Measurements from ENCODE around the gene LPP. TPM values are rescaled to one million over a fixed set of nuclear protein-coding genes. Genes with fewer than 3 reads are reported as not detected.

LPP gene
- total RNA-seq, 1 experiment from 2014 or later: 54.0 TPM

DNA sequence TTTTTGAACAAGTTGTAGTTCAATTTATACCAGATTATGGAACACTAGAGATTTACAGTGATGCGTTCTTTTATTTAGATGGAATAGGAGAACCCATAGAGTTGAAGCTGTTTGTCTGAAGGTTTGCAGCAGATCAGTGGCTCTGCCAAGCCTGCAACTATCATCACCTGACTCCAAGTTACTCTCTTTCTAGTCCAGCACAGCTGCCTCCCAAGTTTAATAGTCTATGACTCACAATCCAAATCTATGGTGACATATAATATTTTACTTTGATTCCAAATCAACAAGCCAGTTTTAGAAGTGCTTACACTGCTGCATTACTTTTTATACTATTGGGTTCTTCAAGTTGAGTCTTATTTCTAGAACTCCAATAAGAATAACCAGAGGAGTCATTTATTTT is 400.4 kb downstream of the LPP start:
- H3K9me2 ChIP-seq (ENCODE audit: insufficient read depth): no peaks in the 10 kb centered on the region
- no peak overlapping the region for H2AFZ ChIP-seq (ENCODE audit: low read depth, low read length, poor library complexity, severe bottlenecking)
- H3K9ac ChIP-seq (ENCODE audit: low read length): no peak overlapping the region
- H3K36me3 ChIP-seq (ENCODE audit: control insufficient read depth in 1 of 2, insufficient read depth in 2 of 2, low read length in 2 of 2): no peaks in the 10 kb centered on the region
- no peaks in the 10 kb centered on the region for H3K9me3 ChIP-seq (ENCODE audit: control insufficient read depth in 1 of 2, insufficient read depth in 1 of 2, low read depth in 1 of 2, low read length in 2 of 2)
- no peak for DNase-seq (ENCODE audit: low read depth, low spot score)
- H3K79me2 ChIP-seq (ENCODE audit: insufficient read depth, low read length): no peaks in the 10 kb centered on the region
- no peaks in the 10 kb centered on the region for H4K20me1 ChIP-seq (ENCODE audit: insufficient read depth)
- no peaks in the 10 kb centered on the region for H3K4me1 ChIP-seq (ENCODE audit: control insufficient read depth in 1 of 2, insufficient read depth in 2 of 2, low read length in 2 of 2)
- H3K4me3 ChIP-seq (replicated peaks in 1 of 2; ENCODE audit: low read depth in 1 of 2, low read length in 2 of 2): no peak overlapping the region
- ChIA-PET POLR2A (no interaction called here), RAD21 (ENCODE audit: low non-redundant PET in 1 of 2, low total read pairs in 2 of 2, uncharacterized antibody in 2 of 2, unreplicated experiment in 2 of 2) (no interaction called here), CTCF (no interaction called here)
- no TSS peak for BruUV-seq (replicated peaks)
- TF ChIP-seq, protein P1, sequence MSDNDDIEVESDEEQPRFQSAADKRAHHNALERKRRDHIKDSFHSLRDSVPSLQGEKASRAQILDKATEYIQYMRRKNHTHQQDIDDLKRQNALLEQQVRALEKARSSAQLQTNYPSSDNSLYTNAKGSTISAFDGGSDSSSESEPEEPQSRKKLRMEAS (IDR thresholded peaks at IDR 0.05): no peak
- no peak for TF ChIP-seq POLR2AphosphoS5 (IDR thresholded peaks at IDR 0.05; ENCODE audit: low read depth, low read length)
- no peak for TF ChIP-seq ZNF274 (IDR thresholded peaks at IDR 0.05; ENCODE audit: low read depth, low read length)
- no peak for TF ChIP-seq TCF7L2 (IDR thresholded peaks at IDR 0.05; ENCODE audit: borderline replicate concordance, extremely low read depth, insufficient read depth, insufficient read length)
- no peak for TF ChIP-seq POLR2A (IDR thresholded peaks at IDR 0.05; ENCODE audit: borderline replicate concordance, extremely low read depth, insufficient read depth, insufficient read length)
- no peak for TF ChIP-seq SIN3A (IDR thresholded peaks at IDR 0.05; ENCODE audit: low read depth)
- no peak for TF ChIP-seq EGR1 (IDR thresholded peaks at IDR 0.05; ENCODE audit: low read depth)
- no peak for TF ChIP-seq EZH2phosphoT487 (IDR thresholded peaks at IDR 0.05; ENCODE audit: borderline replicate concordance)
- no peak for TF ChIP-seq SP1 (IDR thresholded peaks at IDR 0.05; ENCODE audit: low read depth)
- TF ChIP-seq RAD21 (IDR thresholded peaks at IDR 0.05; ENCODE audit: low read depth): no peak
- no peak for TF ChIP-seq SRF (IDR thresholded peaks at IDR 0.05; ENCODE audit: low read depth)
- ATAC-seq: no peak
- H3K27me3 ChIP-seq (ENCODE audit: insufficient read depth, low read length): no peaks in the 10 kb centered on the region
- H3K27ac ChIP-seq (ENCODE audit: low read depth, low read length): no peak overlapping the region
- no peak overlapping the region for H3K4me2 ChIP-seq (ENCODE audit: low read length)
- intact Hi-C loops (cut with micrococcal nuclease): no loop called here

DNA sequence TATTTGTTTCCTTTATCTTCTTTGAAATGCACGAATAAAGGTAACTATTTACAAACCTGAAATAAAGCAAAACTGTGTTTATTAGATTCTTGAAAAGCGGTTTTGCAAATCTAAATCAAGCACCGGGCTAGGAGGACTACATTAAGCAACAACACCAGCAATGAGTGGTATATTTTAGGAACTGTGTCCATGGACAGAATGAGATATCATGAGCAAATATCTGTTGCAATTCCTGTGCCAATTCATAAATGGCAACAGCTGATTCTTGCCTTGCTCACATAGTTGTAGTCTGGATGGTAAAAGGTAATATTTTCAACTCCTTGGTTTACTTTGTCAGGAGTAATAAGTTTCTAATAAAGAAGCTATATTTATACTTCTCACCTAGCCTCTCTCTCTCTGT is 403.3 kb downstream of the LPP start:
- no peak overlapping the region for H3K4me2 ChIP-seq (ENCODE audit: low read length)
- no peak overlapping the region for H2AFZ ChIP-seq (ENCODE audit: low read depth, low read length, poor library complexity, severe bottlenecking)
- intact Hi-C loops (cut with micrococcal nuclease): no loop called here
- H3K9ac ChIP-seq (ENCODE audit: low read length): no peak overlapping the region
- ATAC-seq: no peak
- no peaks in the 10 kb centered on the region for H3K79me2 ChIP-seq (ENCODE audit: insufficient read depth, low read length)
- H3K27me3 ChIP-seq (ENCODE audit: insufficient read depth, low read length): no peaks in the 10 kb centered on the region
- no peaks in the 10 kb centered on the region for H4K20me1 ChIP-seq (ENCODE audit: insufficient read depth)
- TF ChIP-seq ELF1 (IDR thresholded peaks at IDR 0.05; ENCODE audit: borderline replicate concordance, low read depth) (no peak), YY1 (IDR thresholded peaks at IDR 0.05; ENCODE audit: extremely low read depth, insufficient replicate concordance, low read depth, low read length) (no peak), JUND (IDR thresholded peaks at IDR 0.05) (no peak), SIN3A (IDR thresholded peaks at IDR 0.05; ENCODE audit: low read depth) (no peak), POLR2A (IDR thresholded peaks at IDR 0.05; ENCODE audit: borderline replicate concordance, extremely low read depth, insufficient read depth, insufficient read length) (no peak), RAD21 (IDR thresholded peaks at IDR 0.05; ENCODE audit: low read depth) (no peak), EZH2phosphoT487 (IDR thresholded peaks at IDR 0.05; ENCODE audit: borderline replicate concordance) (no peak), FOSL1 (IDR thresholded peaks at IDR 0.05; ENCODE audit: low read depth) (no peak), CEBPB (IDR thresholded peaks at IDR 0.05; ENCODE audit: low read depth) (no peak), SRF (IDR thresholded peaks at IDR 0.05; ENCODE audit: low read depth) (no peak), EZH2 (IDR thresholded peaks at IDR 0.05) (no peak)
- TF ChIP-seq, protein P2, sequence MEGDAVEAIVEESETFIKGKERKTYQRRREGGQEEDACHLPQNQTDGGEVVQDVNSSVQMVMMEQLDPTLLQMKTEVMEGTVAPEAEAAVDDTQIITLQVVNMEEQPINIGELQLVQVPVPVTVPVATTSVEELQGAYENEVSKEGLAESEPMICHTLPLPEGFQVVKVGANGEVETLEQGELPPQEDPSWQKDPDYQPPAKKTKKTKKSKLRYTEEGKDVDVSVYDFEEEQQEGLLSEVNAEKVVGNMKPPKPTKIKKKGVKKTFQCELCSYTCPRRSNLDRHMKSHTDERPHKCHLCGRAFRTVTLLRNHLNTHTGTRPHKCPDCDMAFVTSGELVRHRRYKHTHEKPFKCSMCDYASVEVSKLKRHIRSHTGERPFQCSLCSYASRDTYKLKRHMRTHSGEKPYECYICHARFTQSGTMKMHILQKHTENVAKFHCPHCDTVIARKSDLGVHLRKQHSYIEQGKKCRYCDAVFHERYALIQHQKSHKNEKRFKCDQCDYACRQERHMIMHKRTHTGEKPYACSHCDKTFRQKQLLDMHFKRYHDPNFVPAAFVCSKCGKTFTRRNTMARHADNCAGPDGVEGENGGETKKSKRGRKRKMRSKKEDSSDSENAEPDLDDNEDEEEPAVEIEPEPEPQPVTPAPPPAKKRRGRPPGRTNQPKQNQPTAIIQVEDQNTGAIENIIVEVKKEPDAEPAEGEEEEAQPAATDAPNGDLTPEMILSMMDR (IDR thresholded peaks at IDR 0.05 in 2 of 3, conservative IDR thresholded peaks at IDR 0.05 in 1 of 3; ENCODE audit: borderline replicate concordance in 1 of 3, insufficient read depth in 1 of 3, low read depth in 2 of 3, low read length in 2 of 3): no peak
- no peak overlapping the region for H3K27ac ChIP-seq (ENCODE audit: low read depth, low read length)
- H3K9me3 ChIP-seq (ENCODE audit: control insufficient read depth in 1 of 2, insufficient read depth in 1 of 2, low read depth in 1 of 2, low read length in 2 of 2): no peaks in the 10 kb centered on the region
- H3K36me3 ChIP-seq (ENCODE audit: control insufficient read depth in 1 of 2, insufficient read depth in 2 of 2, low read length in 2 of 2): no peaks in the 10 kb centered on the region
- H3K4me3 ChIP-seq (replicated peaks in 1 of 2; ENCODE audit: low read depth in 1 of 2, low read length in 2 of 2): no peak overlapping the region
- no peaks in the 10 kb centered on the region for H3K4me1 ChIP-seq (ENCODE audit: control insufficient read depth in 1 of 2, insufficient read depth in 2 of 2, low read length in 2 of 2)
- ChIA-PET RAD21 (ENCODE audit: low non-redundant PET in 1 of 2, low total read pairs in 2 of 2, uncharacterized antibody in 2 of 2, unreplicated experiment in 2 of 2) (no interaction called here), POLR2A (no interaction called here), CTCF (no interaction called here)
- DNase-seq (ENCODE audit: low read depth, low spot score): no peak
- no TSS peak for BruUV-seq (replicated peaks)
- H3K9me2 ChIP-seq (ENCODE audit: insufficient read depth): no peaks in the 10 kb centered on the region
